ENCODE measurements around the gene GLYR1.
A peak's percentile ranks its signal among the peaks of the same experiment; 100 is the strongest.
"Not testable (repeated sequence)": the region's sequence is repeated elsewhere in the genome, so short reads cannot be mapped to it uniquely, and the experiment has no call there.

Gene GLYR1

DNA sequence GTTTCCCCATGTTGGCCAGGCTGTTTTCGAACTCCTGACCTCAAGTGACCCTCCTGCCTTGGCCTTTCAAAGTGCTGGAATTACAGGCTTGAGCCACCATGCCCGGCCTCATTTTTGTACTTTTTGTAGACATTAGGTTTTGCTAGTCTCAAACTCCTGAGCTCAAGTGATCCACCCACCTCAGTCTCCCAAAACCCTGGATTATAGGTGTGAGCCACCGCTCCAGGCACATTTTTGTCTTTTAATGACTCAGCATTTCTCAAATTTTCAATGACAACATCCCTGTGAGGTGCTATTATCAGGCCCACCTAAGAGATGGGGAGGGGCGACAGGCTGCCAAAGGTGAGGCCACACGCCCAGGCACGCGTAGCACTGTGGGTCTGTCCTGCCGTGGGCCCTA, 60.0 kb downstream of the GLYR1 start:
- H3K4me1 Mint-ChIP-seq (ENCODE audit: low read depth): no peaks in the 10 kb centered on the region
- no peak for DNase-seq
- H3K9me3 Mint-ChIP-seq: no peaks in the 10 kb centered on the region

GRCh38 chr16:4785758-4786433, 61.2 kb downstream of the GLYR1 start:
- Mint-ChIP-seq H3K27me3 (no peaks in the 10 kb centered on the region), H3K4me3 (no peak overlapping the region), H3K36me3 (ENCODE audit: low read depth) (no peaks in the 10 kb centered on the region), H3K9me3 (no peaks in the 10 kb centered on the region), H3K4me1 (ENCODE audit: low read depth) (no peaks in the 10 kb centered on the region), H3K27ac (no peak overlapping the region)
- DNase-seq: no peak

More for the DNA sequence above, 60.0 kb downstream of the GLYR1 start:
- Mint-ChIP-seq H3K27me3 (no peaks in the 10 kb centered on the region), H3K4me3 (no peak overlapping the region), H3K27ac (no peak overlapping the region), H3K36me3 (ENCODE audit: low read depth) (no peaks in the 10 kb centered on the region)

DNA sequence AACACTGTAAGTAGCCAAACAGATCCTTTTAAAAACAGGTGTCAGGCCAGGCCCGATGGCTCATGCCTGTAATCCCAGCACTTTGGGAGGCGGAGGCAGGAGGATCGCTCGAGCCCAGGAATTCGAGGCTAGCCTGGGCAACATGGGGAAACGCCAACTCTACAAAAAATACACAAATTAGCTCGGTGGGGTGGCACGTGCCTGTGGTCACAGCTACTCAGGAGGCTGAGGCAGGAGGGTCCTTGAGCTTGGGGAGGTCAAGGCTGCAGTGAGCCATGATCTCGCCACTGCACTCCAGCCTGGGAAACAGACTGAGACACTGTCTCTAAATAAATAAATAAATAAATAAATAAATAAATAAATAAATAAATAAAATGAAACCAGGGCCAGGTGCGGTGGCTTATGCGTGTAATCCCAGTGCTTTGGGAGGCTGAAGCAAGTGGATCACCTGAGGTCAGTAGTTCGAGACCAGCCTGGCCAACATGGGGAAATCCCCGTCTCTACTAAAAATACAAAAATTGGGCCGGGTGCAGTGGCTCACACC, 62.6 kb downstream of the GLYR1 start:
- H3K4me3 Mint-ChIP-seq; H3K9me3 Mint-ChIP-seq; H3K4me1 Mint-ChIP-seq (ENCODE audit: low read depth); H3K27me3 Mint-ChIP-seq; H3K27ac Mint-ChIP-seq; H3K36me3 Mint-ChIP-seq (ENCODE audit: low read depth); DNase-seq: not testable (repeated sequence)

GRCh38 chr16:4783951-4784336, 63.1 kb downstream of the GLYR1 start:
- Mint-ChIP-seq H3K27me3 (no peaks in the 10 kb centered on the region), H3K4me1 (ENCODE audit: low read depth) (no peaks in the 10 kb centered on the region), H3K4me3 (no peak overlapping the region), H3K36me3 (ENCODE audit: low read depth) (no peaks in the 10 kb centered on the region), H3K27ac (no peak overlapping the region), H3K9me3 (no peaks in the 10 kb centered on the region)
- DNase-seq: no peak

- Mint-ChIP-seq H3K36me3 (ENCODE audit: low read depth) (no peaks in the 10 kb centered on the region), H3K27me3 (no peaks in the 10 kb centered on the region), H3K4me3 (no peak overlapping the region), H3K27ac (no peak overlapping the region), H3K9me3 (no peaks in the 10 kb centered on the region), H3K4me1 (ENCODE audit: low read depth) (no peaks in the 10 kb centered on the region)
- DNase-seq: no peak
These were observed 63.7 kb downstream of the GLYR1 start for GRCh38 chr16:4783251-4783950.

DNA sequence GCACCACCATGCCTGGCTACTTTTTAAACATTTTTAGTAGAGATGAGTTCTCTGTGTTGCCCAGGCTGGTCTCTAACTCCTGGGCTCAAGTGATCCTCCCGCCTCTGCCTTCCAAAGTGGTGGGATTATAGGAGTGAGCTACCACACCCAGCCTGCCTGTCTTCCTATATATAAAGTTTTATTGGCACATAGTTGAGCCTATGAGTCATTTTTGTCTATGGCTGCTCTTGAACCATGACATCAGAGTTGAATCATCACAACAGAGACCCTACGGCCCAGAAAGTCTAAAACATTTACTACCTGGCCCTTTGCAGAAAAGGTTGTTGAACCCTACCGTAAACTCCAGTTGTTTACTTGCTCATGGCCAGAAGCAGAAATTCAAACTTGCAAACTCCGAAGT, 66.9 kb downstream of the GLYR1 start:
- Mint-ChIP-seq H3K4me1 (ENCODE audit: low read depth) (no peaks in the 10 kb centered on the region), H3K9me3 (no peaks in the 10 kb centered on the region), H3K4me3 (no peak overlapping the region), H3K27me3 (no peaks in the 10 kb centered on the region), H3K36me3 (ENCODE audit: low read depth) (no peaks in the 10 kb centered on the region), H3K27ac (no peak overlapping the region)
- no peak for DNase-seq

DNA sequence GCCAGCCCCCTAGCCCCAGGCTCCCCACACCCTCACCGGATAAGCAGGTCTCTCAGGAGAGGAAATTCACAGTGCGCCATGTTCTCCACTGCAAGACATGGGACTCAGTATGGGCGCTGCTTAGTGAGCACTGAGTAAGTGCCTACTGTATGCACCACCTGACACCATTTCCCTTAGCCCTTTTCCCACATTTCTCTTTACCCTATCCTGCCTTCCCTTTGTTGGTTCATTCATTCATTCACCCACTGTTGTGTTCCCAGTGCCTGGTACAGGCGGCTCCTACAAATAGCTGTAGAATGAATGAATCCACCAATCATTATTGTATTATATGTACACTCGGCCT, 69.1 kb downstream of the GLYR1 start:
- Mint-ChIP-seq H3K27ac (no peak overlapping the region), H3K36me3 (ENCODE audit: low read depth) (no peaks in the 10 kb centered on the region), H3K4me1 (ENCODE audit: low read depth) (no peaks in the 10 kb centered on the region), H3K9me3 (no peaks in the 10 kb centered on the region), H3K27me3 (no peaks in the 10 kb centered on the region), H3K4me3 (no peak overlapping the region)
- DNase-seq: no peak

DNA sequence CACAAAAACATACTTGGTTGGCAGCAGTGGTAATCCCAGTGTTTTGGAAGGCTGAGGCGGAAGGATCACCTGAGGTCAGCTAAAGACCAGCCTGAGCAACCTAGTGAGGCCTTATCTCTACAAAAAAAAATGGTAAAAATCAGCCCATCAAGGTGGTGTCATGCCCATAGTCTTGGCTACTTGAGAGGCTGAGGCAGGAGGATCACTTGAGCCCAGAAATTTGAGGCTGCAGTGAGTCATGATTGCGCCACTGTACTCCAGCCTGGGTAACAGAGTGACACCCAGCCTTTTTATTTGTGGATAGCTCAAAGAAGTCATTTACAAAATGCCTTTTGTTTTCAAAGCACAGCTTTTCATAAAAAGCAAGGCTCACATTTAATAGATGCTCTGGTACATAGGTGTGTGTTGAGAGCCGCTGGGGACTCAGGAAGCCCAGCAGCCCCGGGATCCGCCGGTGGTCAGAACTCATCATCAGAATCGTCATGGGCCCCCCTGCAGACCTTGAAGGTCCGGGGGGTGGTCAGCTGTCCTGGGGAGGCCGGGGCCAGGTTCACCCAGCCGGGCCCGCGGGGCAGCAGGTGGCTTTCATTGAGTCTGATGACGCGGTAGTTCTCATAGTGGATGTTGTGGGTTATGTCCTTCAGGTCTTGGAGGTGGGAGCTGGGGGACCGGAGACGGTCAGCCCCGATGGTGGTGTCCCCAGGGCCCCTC, 69.6 kb downstream of the GLYR1 start:
- no peak for DNase-seq
- Mint-ChIP-seq H3K36me3 (ENCODE audit: low read depth) (no peaks in the 10 kb centered on the region), H3K27ac (no peak overlapping the region), H3K27me3 (no peaks in the 10 kb centered on the region), H3K9me3 (no peaks in the 10 kb centered on the region), H3K4me1 (ENCODE audit: low read depth) (no peaks in the 10 kb centered on the region), H3K4me3 (no peak overlapping the region)

GRCh38 chr16:4776141-4776705, 70.9 kb downstream of the GLYR1 start:
- H3K9me3 Mint-ChIP-seq: no peaks in the 10 kb centered on the region

DNA sequence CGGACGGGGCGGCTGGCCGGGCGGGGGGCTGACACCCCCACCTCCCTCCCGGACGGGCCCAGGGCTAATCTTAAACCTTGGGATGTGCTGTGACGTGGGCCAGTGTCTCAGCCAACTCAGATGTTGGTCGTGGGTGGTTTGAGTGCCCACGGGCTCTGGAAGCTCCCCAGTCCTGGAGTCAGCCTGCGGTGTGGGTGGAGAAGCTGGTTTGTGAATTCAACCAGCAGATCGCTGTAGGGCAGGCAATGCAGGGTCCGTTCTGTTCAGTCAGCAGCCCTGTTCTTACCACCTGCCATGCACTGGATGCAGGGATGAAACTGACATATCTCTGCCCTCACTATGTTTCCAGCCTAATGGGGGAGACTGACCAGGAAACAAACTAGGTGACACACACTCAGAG, 72.1 kb downstream of the GLYR1 start:
- no peaks in the 10 kb centered on the region for H3K9me3 Mint-ChIP-seq
- H3K4me1 Mint-ChIP-seq (ENCODE audit: low read depth): no peaks in the 10 kb centered on the region

More at GRCh38 chr16:4776141-4776705, 70.9 kb downstream of the GLYR1 start:
- Mint-ChIP-seq H3K27me3 (no peaks in the 10 kb centered on the region), H3K36me3 (ENCODE audit: low read depth) (no peaks in the 10 kb centered on the region), H3K4me3 (no peak overlapping the region), H3K4me1 (ENCODE audit: low read depth) (no peaks in the 10 kb centered on the region), H3K27ac (no peak overlapping the region)
- no peak for DNase-seq

DNA sequence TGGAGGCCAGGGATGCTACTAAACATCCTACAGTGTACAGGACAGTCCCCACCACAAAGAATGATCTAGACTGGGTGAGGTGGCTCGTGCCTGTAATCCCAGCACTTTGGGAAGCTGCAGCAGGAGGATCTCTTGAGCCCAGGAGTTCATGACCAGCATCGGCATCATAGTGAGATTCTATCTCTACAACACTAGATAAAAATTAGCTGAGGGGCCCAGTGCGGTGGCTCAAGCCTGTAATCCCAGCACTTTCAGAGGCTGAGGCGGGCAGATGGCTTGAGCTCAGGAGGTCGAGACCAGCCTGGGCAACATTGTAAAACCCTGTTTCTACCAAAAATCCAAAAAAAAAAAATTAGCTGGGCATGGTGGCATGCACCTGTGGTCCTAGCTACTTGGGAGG, 74.7 kb downstream of the GLYR1 start:
- H3K9me3 Mint-ChIP-seq: no peaks in the 10 kb centered on the region
- H3K36me3 Mint-ChIP-seq (ENCODE audit: low read depth): no peaks in the 10 kb centered on the region
- peaks cover 11% of the 10 kb centered on the region for H3K4me1 Mint-ChIP-seq (ENCODE audit: low read depth)
- no peaks in the 10 kb centered on the region for H3K27me3 Mint-ChIP-seq
- H3K27ac Mint-ChIP-seq: no peak overlapping the region
- no peak overlapping the region for H3K4me3 Mint-ChIP-seq
- no peak for DNase-seq

More for the DNA sequence above, 72.1 kb downstream of the GLYR1 start:
- H3K27ac Mint-ChIP-seq: no peak overlapping the region
- H3K27me3 Mint-ChIP-seq: no peaks in the 10 kb centered on the region
- DNase-seq: no peak
- no peaks in the 10 kb centered on the region for H3K36me3 Mint-ChIP-seq (ENCODE audit: low read depth)
- no peak overlapping the region for H3K4me3 Mint-ChIP-seq

GRCh38 chr16:4771646-4772045, 75.4 kb downstream of the GLYR1 start:
- no peaks in the 10 kb centered on the region for H3K36me3 Mint-ChIP-seq (ENCODE audit: low read depth)
- H3K27me3 Mint-ChIP-seq: no peaks in the 10 kb centered on the region
- H3K9me3 Mint-ChIP-seq: no peaks in the 10 kb centered on the region
- H3K4me3 Mint-ChIP-seq: no peak overlapping the region
- no peak overlapping the region for H3K27ac Mint-ChIP-seq
- no peak for DNase-seq
- peaks cover 14% of the 10 kb centered on the region for H3K4me1 Mint-ChIP-seq (ENCODE audit: low read depth)

GRCh38 chr16:4769306-4769638, 77.8 kb downstream of the GLYR1 start:
- Mint-ChIP-seq H3K27ac (no peak overlapping the region), H3K27me3 (no peaks in the 10 kb centered on the region), H3K9me3 (no peaks in the 10 kb centered on the region), H3K36me3 (ENCODE audit: low read depth) (peaks cover 13% of the 10 kb centered on the region), H3K4me3 (no peak overlapping the region), H3K4me1 (ENCODE audit: low read depth) (peaks cover 29% of the 10 kb centered on the region)
- no peak for DNase-seq

- H3K4me3 Mint-ChIP-seq: peak overlapping the region; percentile 86
- no peaks in the 10 kb centered on the region for H3K27me3 Mint-ChIP-seq
- no peaks in the 10 kb centered on the region for H3K9me3 Mint-ChIP-seq
These were observed 78.4 kb downstream of the GLYR1 start for GRCh38 chr16:4768549-4769305.

More at GRCh38 chr16:4768549-4769305, 78.4 kb downstream of the GLYR1 start:
- peak; percentile 96 for DNase-seq
- H3K4me1 Mint-ChIP-seq (ENCODE audit: low read depth): peaks cover 33% of the 10 kb centered on the region
- H3K36me3 Mint-ChIP-seq (ENCODE audit: low read depth): peaks cover 18% of the 10 kb centered on the region
- H3K27ac Mint-ChIP-seq: peak overlapping the region; percentile 92

All from activated T-cell treated with anti-CD3 and anti-CD28 coated beads, Interleukin-2, amount 50 U/mL, for 24 hours (primary cell).